ENCODE results near the gene PRR23C. TPM values are rescaled to one million over a fixed set of nuclear protein-coding genes. Genes with fewer than 3 reads are reported as not detected.
"Not testable (repeated sequence)": the region's sequence is repeated elsewhere in the genome, so short reads cannot be mapped to it uniquely, and the experiment has no call there.

The PRR23C gene
- not detected in 2 replicates for total RNA-seq (2014; rRNA removed; shearing (Covaris generic))

GRCh38 chr3:139044366-139045210 is at the start of gene PRR23C:
Gene PRR23C, minus strand, starts transcription at chr3:139044892. Its CDS starts 272 bp downstream, at chr3:139044620.
- in situ Hi-C loops (cut with HindIII; ENCODE audit: low sequenced_read_pairs): no loop called here
- no peak for DNase-seq (ENCODE audit: low spot score)

- DNase-seq (ENCODE audit: low spot score): no peak
- in situ Hi-C loops (cut with HindIII; ENCODE audit: low sequenced_read_pairs): no loop called here
Observed at GRCh38 chr3:139093840-139094239, 49.1 kb upstream of the PRR23C start.

GRCh38 chr3:139088462-139089324 is 44.0 kb upstream of the PRR23C start:
- DNase-seq (ENCODE audit: low spot score): no peak
- in situ Hi-C loops (cut with HindIII; ENCODE audit: low sequenced_read_pairs): no loop called here

- in situ Hi-C loops (cut with HindIII; ENCODE audit: low sequenced_read_pairs): no loop called here
- no peak for DNase-seq (ENCODE audit: low spot score)
Observed at GRCh38 chr3:139087621-139088020, 42.9 kb upstream of the PRR23C start.

GRCh38 chr3:139084176-139084575 is 39.5 kb upstream of the PRR23C start:
- in situ Hi-C loops (cut with HindIII; ENCODE audit: low sequenced_read_pairs): no loop called here
- no peak for DNase-seq (ENCODE audit: low spot score)

GRCh38 chr3:139074565-139075115 is 29.9 kb upstream of the PRR23C start:
- in situ Hi-C loops (cut with HindIII; ENCODE audit: low sequenced_read_pairs): no loop called here
- DNase-seq (ENCODE audit: low spot score): no peak

GRCh38 chr3:139062918-139063317 is 18.2 kb upstream of the PRR23C start:
- in situ Hi-C loops (cut with HindIII; ENCODE audit: low sequenced_read_pairs): no loop called here
- no peak for DNase-seq (ENCODE audit: low spot score)

- in situ Hi-C loops (cut with HindIII; ENCODE audit: low sequenced_read_pairs): no loop called here
Observed at GRCh38 chr3:139052802-139053600, 8.3 kb upstream of the PRR23C start.

GRCh38 chr3:139043554-139044365 is 932 bp downstream of the PRR23C start:
- DNase-seq (ENCODE audit: low spot score): no peak
- in situ Hi-C loops (cut with HindIII; ENCODE audit: low sequenced_read_pairs): no loop called here

More at GRCh38 chr3:139052802-139053600, 8.3 kb upstream of the PRR23C start:
- no peak for DNase-seq (ENCODE audit: low spot score)

GRCh38 chr3:139037478-139037877 is 7.2 kb downstream of the PRR23C start:
- in situ Hi-C loops (cut with HindIII; ENCODE audit: low sequenced_read_pairs): no loop called here
- no peak for DNase-seq (ENCODE audit: low spot score)

GRCh38 chr3:139032326-139033002 is 12.2 kb downstream of the PRR23C start:
- no peak for DNase-seq (ENCODE audit: low spot score)
- in situ Hi-C loops (cut with HindIII; ENCODE audit: low sequenced_read_pairs): no loop called here

GRCh38 chr3:139030576-139030975 is 14.1 kb downstream of the PRR23C start:
- DNase-seq (ENCODE audit: low spot score); in situ Hi-C loops (cut with HindIII; ENCODE audit: low sequenced_read_pairs): not testable (repeated sequence)

- in situ Hi-C loops (cut with HindIII; ENCODE audit: low sequenced_read_pairs): no loop called here
- DNase-seq (ENCODE audit: low spot score): no peak
Observed at GRCh38 chr3:139024968-139025367, 19.7 kb downstream of the PRR23C start.

- DNase-seq (ENCODE audit: low spot score): no peak
- in situ Hi-C loops (cut with HindIII; ENCODE audit: low sequenced_read_pairs): no loop called here
Observed at GRCh38 chr3:139020868-139021234, 23.8 kb downstream of the PRR23C start, which contains the start of gene PRR23B. Gene PRR23B, minus strand, starts transcription at chr3:139020926. Its CDS starts 265 bp downstream, at chr3:139020661.

GRCh38 chr3:139020036-139020867 is 24.4 kb downstream of the PRR23C start:
- in situ Hi-C loops (cut with HindIII; ENCODE audit: low sequenced_read_pairs): no loop called here
- DNase-seq (ENCODE audit: low spot score): no peak

- in situ Hi-C loops (cut with HindIII; ENCODE audit: low sequenced_read_pairs): no loop called here
- no peak for DNase-seq (ENCODE audit: low spot score)
Observed at GRCh38 chr3:139016430-139017048, 28.2 kb downstream of the PRR23C start.
